Muscle of arm (tissue), 14 donors: ENCODE data around the gene DNAJC12. TPM values are rescaled to one million over a fixed set of nuclear protein-coding genes. Genes with fewer than 3 reads are reported as not detected.
A peak's percentile ranks its signal among the peaks of the same experiment; 100 is the strongest.
"Not testable (repeated sequence)": the region's sequence is repeated elsewhere in the genome, so short reads cannot be mapped to it uniquely, and the experiment has no call there.

Experiments used
- DNase-seq: peaks from one replicate; pipeline ENCODE4 v3.0.0-alpha.2; 2013
- long read RNA-seq, 11 donors: transcript quantifications; one replicate each; lab custom pipeline, GENCODE V29; 2026
- polyA plus RNA-seq, 12 donors: library from polyadenylated mRNA; unstranded; fragments of 120-200 nt; gene quantifications; one replicate each; pipeline ENCODE4 v1.2.1, GENCODE V29; 2013; ENCODE audit not compliant: insufficient read length in 12 of 12

DNAJC12 gene
- polyA plus RNA-seq = 10 to 100 TPM in 3 of 12 donors, 1 to 10 TPM in 7, not detected in 2; 6.2 to 11.7 (median 8.7) TPM
- long read RNA-seq, donor 1, transcript DNAJC12-201 (5 exons, 1,201 nt) = major isoform, 20 of 27 reads
- long read RNA-seq, donor 1, partial matches to known transcripts = 7 of 27 reads
- long read RNA-seq, donor 1, other reads (novel, unspliced or antisense) = 0 of 27 reads
- long read RNA-seq, donor 2, partial matches to known transcripts = 0 of 6 reads
- long read RNA-seq, donor 2, other reads (novel, unspliced or antisense) = 0 of 6 reads
- long read RNA-seq, donor 3, partial matches to known transcripts = 0 of 1 reads
- long read RNA-seq, donor 3, other reads (novel, unspliced or antisense) = 0 of 1 reads
- long read RNA-seq, donor 4, partial matches to known transcripts = 0 of 2 reads
- long read RNA-seq, donor 4, other reads (novel, unspliced or antisense) = 0 of 2 reads
- long read RNA-seq, donor 5 = 0 reads
- long read RNA-seq, donor 6, partial matches to known transcripts = 0 of 4 reads
- long read RNA-seq, donor 6, other reads (novel, unspliced or antisense) = 0 of 4 reads
- long read RNA-seq, donor 7 = 0 reads
- long read RNA-seq, donor 8, partial matches to known transcripts = 0 of 1 reads
- long read RNA-seq, donor 8, other reads (novel, unspliced or antisense) = 0 of 1 reads
- long read RNA-seq, donor 9, partial matches to known transcripts = 0 of 2 reads
- long read RNA-seq, donor 9, other reads (novel, unspliced or antisense) = 0 of 2 reads
- long read RNA-seq, donor 10, partial matches to known transcripts = 0 of 1 reads
- long read RNA-seq, donor 10, other reads (novel, unspliced or antisense) = 0 of 1 reads
- long read RNA-seq, donor 11, transcript DNAJC12-201 (5 exons, 1,201 nt) = major isoform, 5 of 6 reads
- long read RNA-seq, donor 11, partial matches to known transcripts = 0 of 6 reads
- long read RNA-seq, donor 11, other reads (novel, unspliced or antisense) = 0 of 6 reads

DNA sequence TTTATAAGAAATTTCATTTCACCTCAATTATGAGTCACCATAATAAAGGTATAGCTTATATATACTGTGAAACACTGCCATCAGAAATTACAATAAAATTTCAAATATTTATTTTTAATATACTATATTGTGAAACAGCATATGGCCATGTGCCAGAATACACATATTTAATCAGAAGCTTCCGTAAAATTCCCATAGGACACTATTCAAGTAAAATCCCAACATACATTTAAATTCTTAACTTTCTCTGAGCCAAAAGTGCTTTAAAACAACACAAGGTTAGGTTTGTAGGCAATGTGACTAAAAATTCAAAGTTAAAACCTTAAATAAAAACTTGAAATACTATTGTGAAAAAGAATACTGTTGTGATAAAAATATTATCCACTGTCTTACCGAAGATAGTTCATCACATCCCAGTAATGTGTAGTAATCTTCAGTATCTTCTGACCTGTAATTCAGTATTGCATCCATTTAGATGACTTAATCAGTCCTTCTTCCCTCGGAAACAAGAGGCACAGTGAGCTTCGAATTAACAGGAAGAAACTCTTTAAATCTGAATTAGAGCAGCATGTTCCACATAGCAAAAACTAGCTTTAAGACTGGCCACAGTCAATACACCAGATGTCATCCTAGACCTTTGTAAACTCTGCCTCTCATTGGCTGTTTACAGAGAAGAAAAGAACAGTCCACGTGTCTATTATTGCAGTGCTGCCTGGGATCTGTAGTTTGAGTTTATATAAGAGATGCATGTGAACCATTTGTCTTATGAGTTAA lies at the start of gene DNAJC12:
Gene DNAJC12 (minus strand): TSS at position 648 of the 774 bp plus-strand sequence. CDS start 177 bp downstream, at position 471.
- peak; percentile 70 for DNase-seq

DNA sequence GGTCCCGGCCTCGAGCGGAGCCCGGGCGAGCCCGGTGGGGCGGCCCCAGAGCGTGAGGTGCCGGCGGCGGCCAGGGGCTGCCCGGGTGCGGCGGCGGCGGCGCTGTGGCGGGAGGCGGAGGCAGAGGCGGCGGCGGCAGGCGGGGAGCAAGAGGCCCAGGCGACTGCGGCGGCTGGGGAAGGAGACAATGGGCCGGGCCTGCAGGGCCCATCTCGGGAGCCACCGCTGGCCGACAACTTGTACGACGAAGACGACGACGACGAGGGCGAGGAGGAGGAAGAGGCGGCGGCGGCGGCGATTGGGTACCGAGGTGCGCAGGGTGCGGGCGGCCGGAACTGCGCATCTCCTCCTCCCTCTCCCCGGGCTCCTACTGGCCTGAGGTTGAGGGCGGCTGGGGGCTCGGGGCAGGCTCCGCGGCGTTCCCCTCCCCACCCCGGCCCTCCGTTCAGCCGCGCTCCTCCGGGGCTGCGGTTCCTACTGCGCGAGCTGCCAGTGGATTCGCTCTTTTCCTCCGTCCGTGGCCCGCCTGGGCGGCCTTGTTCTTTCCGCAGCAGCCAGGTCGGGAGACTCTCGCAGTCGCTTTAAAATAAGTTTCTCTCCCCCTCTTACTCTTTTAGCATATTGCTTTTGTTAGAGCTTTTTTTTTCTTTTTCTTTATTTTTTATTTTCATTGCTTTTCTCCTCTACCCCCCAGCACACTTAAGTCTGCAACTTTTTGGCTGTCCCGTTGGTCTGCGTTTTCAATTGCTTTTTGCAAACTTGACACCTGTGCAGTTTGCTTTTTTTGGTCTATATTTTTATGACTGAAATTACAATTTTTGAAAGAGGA lies 47.1 kb upstream of the DNAJC12 start:
- DNase-seq = peak; percentile 76

DNA sequence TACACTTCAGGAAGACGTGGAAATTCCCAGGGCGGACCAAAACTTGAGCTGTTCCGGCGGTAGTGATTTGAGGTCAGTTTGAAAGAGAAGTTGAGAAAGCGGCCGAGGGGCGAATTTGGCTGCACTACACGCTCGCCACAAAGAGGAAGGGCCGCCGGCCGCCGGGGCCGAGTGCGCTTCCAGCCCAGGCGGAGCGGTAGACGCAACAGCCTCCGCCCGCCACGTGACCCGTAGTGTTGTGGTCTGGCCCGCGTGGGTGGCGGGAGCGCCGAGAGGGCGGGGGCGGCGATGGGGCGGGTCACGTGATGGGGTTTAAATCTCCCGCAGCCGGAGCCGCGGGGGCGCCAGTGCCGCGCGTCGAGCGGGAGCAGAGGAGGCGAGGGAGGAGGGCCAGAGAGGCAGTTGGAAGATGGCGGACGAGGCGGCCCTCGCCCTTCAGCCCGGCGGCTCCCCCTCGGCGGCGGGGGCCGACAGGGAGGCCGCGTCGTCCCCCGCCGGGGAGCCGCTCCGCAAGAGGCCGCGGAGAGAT lies 46.4 kb upstream of the DNAJC12 start, which contains the start of gene SIRT1:
Gene SIRT1 (plus strand): TSS at position 344 of the 529 bp plus-strand sequence. CDS start 66 bp downstream, at position 410.
- DNase-seq = peak; percentile 95

DNA sequence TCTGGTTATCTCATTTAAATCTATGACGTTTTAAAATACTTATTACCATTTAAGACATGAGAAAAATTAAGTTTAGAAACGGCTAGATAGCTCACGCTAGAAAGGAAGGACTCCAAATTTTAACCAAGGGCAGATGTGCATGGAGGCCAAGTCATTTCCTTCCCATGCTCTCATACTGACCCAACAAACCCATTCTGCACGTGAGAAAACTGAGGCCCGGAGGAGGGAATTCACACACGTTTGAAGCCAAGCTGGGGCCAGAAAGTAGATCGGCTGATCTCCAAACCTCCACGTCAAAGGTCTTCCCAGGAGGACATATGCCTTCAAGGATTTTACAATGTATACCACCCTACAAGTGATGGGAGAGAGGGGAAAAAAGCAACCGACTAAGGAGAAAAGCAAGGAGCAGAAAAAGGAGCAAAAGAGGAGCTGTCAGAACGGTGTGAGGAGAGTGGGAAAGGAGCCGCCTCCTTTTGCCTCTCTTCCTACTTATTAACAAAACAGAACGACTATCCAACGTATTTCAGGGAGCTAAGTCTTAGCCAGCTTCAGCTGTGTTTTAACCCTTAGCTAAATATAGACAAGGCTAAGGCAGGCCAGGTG lies 45.8 kb upstream of the DNAJC12 start:
- DNase-seq = no peak

DNA sequence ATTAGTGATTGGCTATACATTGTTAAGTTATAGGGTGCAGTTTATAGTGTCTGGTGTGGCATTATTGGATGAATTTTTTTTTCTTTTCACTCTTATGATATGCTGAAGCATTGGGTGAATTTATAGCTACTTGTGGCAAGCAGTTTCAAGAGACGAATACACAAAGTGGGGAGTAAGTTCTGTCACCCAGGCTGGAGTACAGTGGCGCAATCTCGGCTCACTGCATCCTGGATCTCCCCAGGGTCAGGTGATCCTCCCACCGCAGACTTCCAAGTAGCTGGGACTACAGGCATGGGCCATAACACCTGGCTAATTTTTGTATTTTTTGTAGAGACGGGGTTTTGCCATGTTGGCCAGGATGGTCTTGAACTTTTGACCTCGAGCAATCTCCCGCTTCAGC lies 40.1 kb upstream of the DNAJC12 start:
- DNase-seq = no peak

DNA sequence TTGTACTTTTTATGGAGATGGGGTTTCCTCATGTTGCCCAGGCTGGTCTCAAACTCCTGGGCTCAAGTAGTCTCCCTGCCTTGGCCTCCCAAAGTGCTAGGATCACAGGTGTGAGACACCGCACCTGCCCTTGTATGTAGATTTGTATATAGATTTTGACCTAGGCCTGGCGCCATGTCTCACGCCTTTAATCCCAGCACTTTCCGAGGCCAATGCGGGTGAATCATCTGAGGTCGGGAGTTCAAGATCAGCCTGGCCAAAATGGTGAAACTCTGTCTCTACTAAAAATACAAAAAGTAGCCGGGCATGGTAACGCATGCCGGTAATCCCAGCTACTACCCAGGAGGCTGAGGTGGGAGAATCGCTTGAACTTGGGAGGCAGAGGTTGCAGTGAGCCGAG lies 39.4 kb upstream of the DNAJC12 start:
- DNase-seq = not testable (repeated sequence)

DNA sequence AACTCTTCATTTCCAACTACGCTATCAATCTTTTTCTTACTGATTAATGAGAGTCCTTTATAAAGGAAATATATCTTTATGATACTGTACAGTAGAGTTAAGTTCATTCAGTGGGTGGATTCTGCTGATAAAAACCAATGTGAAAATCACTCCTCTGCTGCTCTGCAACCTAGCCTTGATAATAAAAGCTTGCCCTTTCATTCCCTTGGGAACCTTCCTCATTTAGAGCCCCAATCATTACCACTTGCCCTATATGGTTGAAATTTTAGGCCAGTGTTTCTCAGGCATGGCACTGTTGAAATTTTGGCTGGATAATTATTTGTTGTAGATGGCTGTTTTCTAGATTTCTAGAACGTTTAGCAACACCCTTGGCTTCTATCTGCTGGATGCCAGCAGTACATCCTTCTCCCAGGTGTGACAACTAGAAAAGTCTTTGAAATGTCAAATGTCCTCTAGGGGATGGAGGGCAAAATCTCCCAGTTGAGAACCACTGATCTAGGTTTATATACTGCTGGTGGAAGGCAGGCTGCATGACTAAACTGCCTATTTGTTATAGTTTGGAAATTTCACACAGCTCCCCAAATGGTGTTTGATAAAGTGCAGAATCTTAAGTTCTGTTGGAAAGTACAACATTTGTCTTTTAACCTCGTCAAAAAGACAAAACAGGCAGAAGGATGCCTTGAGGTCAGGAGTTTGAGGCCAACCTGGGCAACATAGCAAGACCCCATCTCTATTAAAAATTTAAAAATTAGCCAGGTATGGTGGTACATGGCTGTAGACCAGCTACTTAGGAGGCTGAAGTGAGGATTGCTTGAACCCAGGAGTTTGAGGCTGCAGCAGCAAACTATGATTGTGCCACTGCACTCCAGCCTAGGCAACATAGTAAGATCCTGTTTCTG lies 37.6 kb upstream of the DNAJC12 start:
- no peak for DNase-seq

DNA sequence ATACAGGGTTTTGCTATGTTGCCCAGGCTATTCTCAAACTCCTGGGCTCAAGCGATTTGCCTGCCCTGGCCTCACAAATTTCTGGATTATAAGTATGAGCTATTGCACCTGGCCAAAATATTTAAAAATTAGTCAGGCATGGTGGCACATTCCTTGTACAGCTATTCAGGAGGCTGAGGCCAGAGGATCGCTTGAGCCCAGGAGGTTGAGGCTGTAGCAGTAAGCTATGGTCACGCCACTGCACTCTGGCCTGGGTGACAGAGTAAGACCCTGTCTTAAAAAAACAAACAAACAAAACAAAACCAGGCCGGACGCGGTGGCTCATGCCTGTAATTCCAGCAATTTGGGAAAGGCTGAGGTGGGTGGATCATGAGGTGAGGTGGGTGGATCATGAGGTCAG lies 32.0 kb upstream of the DNAJC12 start:
- no peak for DNase-seq

DNA sequence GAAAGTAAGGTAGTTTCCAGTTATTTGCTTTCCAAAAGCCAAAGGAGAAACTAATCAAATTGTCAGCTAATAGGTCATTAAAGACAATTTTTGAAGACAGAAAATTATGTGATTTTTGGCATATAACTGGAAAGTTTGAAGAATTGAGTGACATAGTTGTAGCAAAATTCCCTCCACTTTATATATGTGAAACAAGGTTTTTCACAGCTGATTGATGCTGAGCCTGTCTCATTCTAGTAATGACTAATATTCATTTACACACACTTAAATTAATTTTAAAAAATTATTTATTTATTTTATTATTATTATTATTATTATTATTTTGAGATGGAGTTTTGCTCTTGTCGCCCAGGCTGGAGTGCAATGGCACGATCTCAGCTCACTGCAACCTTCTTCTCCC lies 30.1 kb upstream of the DNAJC12 start:
- no peak for DNase-seq

DNA sequence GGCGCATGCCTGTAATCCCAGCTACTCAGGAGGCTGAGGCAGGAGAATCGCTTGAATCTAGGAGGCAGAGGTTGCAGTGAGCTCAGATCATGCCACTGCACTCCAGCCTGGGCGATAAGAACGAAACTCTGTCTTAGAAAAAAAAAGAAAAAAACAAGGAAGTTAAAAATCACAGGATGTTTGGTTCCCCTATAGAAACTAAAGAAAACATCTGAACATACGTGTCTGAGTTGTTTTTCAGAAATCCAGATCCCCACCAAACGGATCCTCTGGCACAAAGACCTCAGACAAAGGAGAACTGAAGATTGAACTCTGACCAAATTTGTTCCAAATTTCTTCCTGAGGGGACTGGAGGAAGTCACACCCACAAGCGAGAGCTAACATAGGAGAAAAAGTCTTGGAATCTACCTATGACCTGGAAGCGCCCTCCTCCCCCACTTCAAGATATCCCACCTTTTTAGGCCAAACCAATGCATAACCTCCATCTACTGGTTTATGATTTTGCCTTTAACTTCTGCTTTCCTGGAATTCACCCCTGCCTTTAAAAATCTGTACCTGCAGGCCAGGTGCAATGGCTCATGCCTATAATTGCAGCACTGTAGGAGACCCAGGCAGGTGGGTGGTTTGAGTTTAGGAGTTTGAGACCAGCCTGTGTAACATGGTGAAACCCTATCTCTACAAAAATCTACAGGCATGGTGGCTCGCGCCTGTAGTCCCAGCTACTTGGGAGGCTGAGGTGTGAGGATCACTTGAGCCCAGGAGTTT lies 26.8 kb upstream of the DNAJC12 start:
- DNase-seq = no peak

DNA sequence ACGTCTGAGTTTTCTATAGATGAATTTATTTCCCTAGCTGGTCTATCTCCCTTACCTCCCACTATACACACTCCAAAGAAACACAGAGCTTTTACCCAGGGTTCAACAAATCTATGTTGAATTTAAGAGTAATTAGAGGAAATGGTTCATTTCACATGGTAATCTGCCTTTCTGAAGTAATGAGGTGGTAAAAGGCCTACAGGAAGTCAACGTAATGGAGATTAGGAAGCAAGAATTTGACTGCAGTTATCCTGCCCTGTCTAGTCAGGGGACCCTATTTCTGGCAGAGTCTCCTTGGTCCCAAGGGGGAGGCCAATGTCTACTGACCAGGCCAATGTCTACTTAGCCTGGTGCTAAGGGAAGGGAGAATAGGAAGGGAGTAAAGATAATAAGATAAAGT lies 25.1 kb upstream of the DNAJC12 start:
- DNase-seq = no peak

DNA sequence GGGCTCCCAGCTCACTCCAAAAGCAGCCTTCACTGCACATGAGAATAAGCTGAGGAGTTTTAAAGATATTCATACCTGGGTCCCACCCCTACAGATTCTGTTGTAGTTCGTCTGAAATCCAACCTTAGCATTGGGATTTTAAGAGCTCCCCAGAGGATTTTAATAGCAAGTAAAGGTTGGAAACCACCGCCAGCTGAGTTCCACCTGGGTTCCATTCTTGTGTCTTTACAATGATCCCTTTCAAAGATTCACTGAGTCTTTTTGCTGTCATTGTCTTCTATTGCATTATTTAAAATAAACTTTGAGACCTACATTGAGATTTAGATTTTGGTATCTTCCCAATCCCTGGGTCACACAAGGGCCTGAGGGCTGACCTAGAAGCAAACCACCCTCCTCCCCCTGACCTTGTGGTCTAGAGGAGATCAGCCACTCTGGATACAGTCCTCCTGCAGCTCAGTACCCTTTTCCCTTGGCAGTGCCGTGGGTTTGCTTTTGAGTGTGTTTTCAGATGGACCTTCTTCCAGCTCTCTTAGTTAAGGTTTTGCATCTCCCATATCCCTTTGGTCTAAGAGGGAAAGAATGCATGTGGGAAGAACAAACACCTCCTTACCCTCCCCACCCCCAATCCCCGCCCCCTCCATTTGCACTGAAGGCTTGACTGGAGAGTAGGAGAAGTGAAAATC lies 23.9 kb upstream of the DNAJC12 start:
- no peak for DNase-seq

DNA sequence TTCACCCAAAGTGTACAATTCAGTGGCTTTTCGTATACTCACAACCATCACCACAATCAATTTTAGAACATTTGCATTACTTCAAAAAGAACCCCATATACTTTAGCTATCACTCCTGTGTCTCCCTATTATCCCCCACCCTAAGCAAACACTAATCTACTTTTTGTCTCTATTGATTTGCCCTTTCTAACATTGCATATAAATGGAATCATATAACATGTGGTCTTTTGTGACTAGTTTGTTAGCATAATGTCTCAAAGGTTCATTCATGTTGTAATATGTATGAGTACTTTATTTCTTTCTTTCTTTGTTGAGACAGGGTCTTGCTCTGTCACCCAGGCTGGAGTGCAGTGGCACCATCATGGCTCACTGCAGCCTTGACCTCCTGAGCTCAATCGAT lies 21.0 kb upstream of the DNAJC12 start:
- DNase-seq = no peak

DNA sequence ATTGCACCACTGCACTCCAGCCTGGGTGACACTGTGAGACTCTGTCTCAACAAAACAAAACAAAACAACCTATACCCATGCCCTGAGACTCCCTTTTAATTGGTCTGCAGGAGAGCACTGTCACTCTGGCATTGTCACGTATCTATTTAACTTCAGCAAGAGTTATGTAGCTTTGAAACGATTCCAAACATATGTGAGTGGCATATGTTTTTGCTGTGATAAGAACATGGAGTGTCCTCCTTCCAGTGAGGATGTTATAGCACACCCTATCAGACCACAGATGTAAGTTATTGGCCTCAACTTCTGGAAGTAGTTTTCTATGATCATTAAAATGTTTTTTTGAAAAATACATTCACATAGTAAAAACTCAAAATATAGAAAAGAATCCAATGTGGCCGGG lies 15.5 kb upstream of the DNAJC12 start:
- no peak for DNase-seq

DNA sequence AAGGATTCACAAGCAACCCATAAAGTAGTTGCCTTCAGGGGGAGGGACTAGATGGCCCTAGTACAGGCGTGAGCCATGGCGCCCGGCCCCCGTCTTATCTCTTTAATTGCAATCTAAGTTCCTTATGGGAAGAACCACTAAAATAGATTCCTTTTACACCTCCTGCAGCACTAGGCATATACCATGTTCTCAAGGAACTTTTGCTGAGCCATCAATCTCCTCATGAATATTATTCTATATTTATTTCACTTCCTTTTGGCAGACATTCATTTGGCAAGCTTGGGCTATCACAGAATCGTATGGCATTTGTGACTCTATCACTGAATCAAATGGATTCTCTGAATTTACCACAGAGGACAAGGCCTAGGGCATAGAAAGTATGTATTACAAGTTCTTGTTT lies 14.8 kb upstream of the DNAJC12 start:
- DNase-seq = no peak

DNA sequence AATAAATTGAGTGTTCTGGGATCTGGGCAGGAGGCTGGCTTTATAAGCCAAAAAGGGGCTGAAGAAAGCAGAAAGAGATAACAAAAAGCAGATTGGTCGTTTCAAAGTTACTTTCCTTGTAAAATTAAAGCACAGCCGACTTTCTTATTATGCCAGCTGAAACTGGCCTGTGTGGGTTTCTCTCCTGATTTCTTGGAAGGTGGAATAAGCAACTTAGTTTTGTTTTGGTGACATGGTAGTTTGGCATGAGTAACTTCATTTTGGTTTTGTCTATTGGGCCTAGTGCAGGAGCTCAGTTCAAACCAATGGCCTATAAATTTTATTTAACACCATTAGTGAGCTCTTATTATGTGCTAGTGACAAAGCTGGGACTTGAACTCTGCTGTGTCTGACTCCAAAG lies 13.2 kb upstream of the DNAJC12 start:
- DNase-seq = no peak

DNA sequence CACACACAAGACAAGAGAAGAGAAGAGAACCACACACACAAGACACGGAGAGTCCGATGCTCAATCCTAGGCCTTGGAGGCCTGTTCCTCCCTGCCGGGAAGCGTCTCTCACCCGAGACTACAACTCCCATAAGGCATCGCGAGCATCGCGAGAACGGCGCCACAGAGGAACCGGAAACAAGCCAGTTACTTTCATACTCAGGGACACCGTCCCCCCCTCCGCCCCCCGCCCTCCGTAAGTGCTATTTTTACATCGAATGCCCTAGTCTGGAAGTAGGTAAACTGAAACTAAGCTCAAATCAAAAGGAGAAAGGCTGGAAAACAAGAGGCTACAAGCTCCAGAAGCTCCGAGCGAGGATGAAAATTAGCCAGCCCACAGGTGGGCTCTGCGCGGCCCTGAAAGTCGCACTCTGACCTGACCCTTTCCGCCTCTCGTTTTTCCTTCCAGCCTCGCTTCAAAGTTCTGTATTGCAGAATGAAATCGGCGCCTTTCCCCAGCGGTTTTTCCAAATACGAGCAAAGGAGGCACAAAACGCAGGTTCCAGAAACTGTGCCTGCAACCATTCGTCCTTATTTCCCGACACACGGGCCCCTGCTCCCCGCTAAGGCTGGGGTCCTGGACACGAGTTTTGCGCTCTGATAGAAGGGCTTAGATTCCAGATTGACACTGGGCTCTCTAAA lies 11.5 kb upstream of the DNAJC12 start:
- peak; percentile 97 for DNase-seq
